Peyer's patch (tissue), 4 donors: Measurements from ENCODE around the gene RAB38. TPM values are rescaled to one million over a fixed set of nuclear protein-coding genes. Genes with fewer than 3 reads are reported as not detected.

Source experiments
- DNase-seq, 3 donors: peaks; one replicate each; pipeline ENCODE4 v3.0.0-alpha.2; 2017 to 2019
- H3K27ac ChIP-seq, 4 donors: fragments of 200-600 bp; sonication (generic); one replicate each; pipeline ENCODE4 v1.5.1; 2016 to 2019
- H3K27me3 ChIP-seq, 2 donors: fragments of 200-600 bp; sonication (generic); one replicate each; pipeline ENCODE4 v1.5.1; 2019
- H3K36me3 ChIP-seq, 3 donors: fragments of 200-600 bp; sonication (generic); one replicate each; pipeline ENCODE4 v1.5.1; 2016 to 2019
- H3K4me1 ChIP-seq, 4 donors: fragments of 200-600 bp; sonication (generic); one replicate each; pipeline ENCODE4 v1.5.1; 2016 to 2019
- H3K4me3 ChIP-seq, 4 donors: fragments of 200-600 bp; sonication (generic); 1 replicate in 3 of 4; 2 replicates in 1 of 4; pipeline ENCODE4 v1.5.1; 2016 to 2019; ENCODE audit warnings: mild to moderate bottlenecking in 1 of 4
- H3K9me3 ChIP-seq, 4 donors: fragments of 200-600 bp; sonication (generic); one replicate each; pipeline ENCODE4 v1.5.1; 2016 to 2019; ENCODE audit warnings: mild to moderate bottlenecking in 1 of 4
- CTCF ChIP-seq, 6 experiments: fragments of 450-650 bp in 4 of 6; fragments of 200-600 bp in 2 of 6; sonication (generic) in 1 of 6; IDR thresholded peaks; one replicate each; pipeline ENCODE4 v1.5.1; 2017 to 2019; ENCODE audit warnings: antibody characterized with exemption in 6 of 6, mild to moderate bottlenecking in 3 of 6, moderate library complexity in 1 of 6
- POLR2A ChIP-seq, 2 donors: fragments of 450-650 bp; IDR thresholded peaks; one replicate each; pipeline ENCODE4 v1.5.1; 2017; ENCODE audit warnings: antibody characterized with exemption in 2 of 2, mild to moderate bottlenecking in 2 of 2, moderate library complexity in 2 of 2
- total RNA-seq, 4 donors: library from RNA; depleted of rRNA; stranded (reverse); fragments of >200 nt; gene quantifications; one replicate each; pipeline ENCODE4 v1.1.0, GENCODE V29; 2016

The RAB38 gene
- total RNA-seq, 4 donors from 2014 or later, result 3.7 to 6.6 (median 6.3) TPM; not detected in 1

- no peak for DNase-seq
- TF ChIP-seq POLR2A (IDR thresholded peaks at IDR 0.05) (no peak), CTCF (IDR thresholded peaks at IDR 0.05) (no peak)
- Histone ChIP-seq H3K36me3 (no peaks in the 10 kb centered on the region), H3K27me3 (no peaks in the 10 kb centered on the region), H3K9me3 (no peaks in the 10 kb centered on the region), H3K27ac (no peak overlapping the region), H3K4me3 (no peak overlapping the region), H3K4me1 (no peaks in the 10 kb centered on the region)
These were observed 18.0 kb upstream of the RAB38 start for GRCh38 chr11:88193278-88193677.

GRCh38 chr11:88188932-88189253 lies 13.7 kb upstream of the RAB38 start:
- Histone ChIP-seq H3K4me1 (no peaks in the 10 kb centered on the region), H3K36me3 (no peaks in the 10 kb centered on the region), H3K9me3 (no peaks in the 10 kb centered on the region), H3K4me3 (no peak overlapping the region), H3K27ac (no peak overlapping the region), H3K27me3 (no peaks in the 10 kb centered on the region)
- DNase-seq, result no peak
- TF ChIP-seq CTCF (IDR thresholded peaks at IDR 0.05), result no peak
- TF ChIP-seq POLR2A (IDR thresholded peaks at IDR 0.05), result no peak

- no peaks in the 10 kb centered on the region for H3K36me3 ChIP-seq
- H3K4me1 ChIP-seq, result no peaks in the 10 kb centered on the region
- H3K4me3 ChIP-seq, result no peak overlapping the region
- H3K27ac ChIP-seq, result no peak overlapping the region
- TF ChIP-seq CTCF (IDR thresholded peaks at IDR 0.05), result no peak
- TF ChIP-seq POLR2A (IDR thresholded peaks at IDR 0.05), result no peak
- DNase-seq, result no peak
- no peaks in the 10 kb centered on the region for H3K27me3 ChIP-seq
- no peaks in the 10 kb centered on the region for H3K9me3 ChIP-seq
These were observed 13.1 kb upstream of the RAB38 start for GRCh38 chr11:88188251-88188931.

GRCh38 chr11:88183233-88183632 lies 8.0 kb upstream of the RAB38 start:
- DNase-seq, result no peak
- no peaks in the 10 kb centered on the region for H3K36me3 ChIP-seq
- TF ChIP-seq CTCF (IDR thresholded peaks at IDR 0.05) (no peak), POLR2A (IDR thresholded peaks at IDR 0.05) (no peak)
- no peaks in the 10 kb centered on the region for H3K9me3 ChIP-seq
- no peaks in the 10 kb centered on the region for H3K27me3 ChIP-seq
- no peaks in the 10 kb centered on the region for H3K4me1 ChIP-seq
- H3K4me3 ChIP-seq, result no peak overlapping the region
- no peak overlapping the region for H3K27ac ChIP-seq

GRCh38 chr11:88181776-88182175 lies 6.5 kb upstream of the RAB38 start:
- no peak for DNase-seq
- Histone ChIP-seq H3K4me1 (no peaks in the 10 kb centered on the region), H3K27ac (no peak overlapping the region), H3K27me3 (no peaks in the 10 kb centered on the region), H3K4me3 (no peak overlapping the region), H3K36me3 (no peaks in the 10 kb centered on the region), H3K9me3 (no peaks in the 10 kb centered on the region)
- TF ChIP-seq CTCF (IDR thresholded peaks at IDR 0.05), result no peak
- no peak for TF ChIP-seq POLR2A (IDR thresholded peaks at IDR 0.05)
